ENCODE measurements around the gene FGF18.

Gene FGF18

DNA sequence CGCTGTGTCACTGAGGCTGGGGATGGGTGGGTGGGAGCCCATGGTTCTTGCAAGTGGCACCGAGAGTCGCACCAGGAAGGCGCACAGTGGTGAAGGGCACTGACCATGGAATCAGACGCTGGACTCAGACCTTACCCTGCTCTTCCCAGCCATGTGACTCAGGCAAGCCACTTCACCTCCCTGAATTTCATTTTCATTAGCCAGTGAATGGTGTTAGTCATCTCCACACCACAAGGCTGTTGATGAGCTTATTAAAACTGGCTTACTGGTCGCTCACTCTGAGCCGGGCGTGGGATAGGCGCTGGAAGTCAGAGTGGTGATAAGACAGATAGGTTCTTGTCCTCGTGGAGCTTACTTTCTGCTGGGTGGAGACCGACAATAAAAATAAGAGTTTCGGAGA lies 25.1 kb downstream of the FGF18 start:
- DNase-seq, result peak; percentile 58

GRCh38 chr5:171445644-171446516 lies 26.4 kb downstream of the FGF18 start:
- DNase-seq, result no peak

DNA sequence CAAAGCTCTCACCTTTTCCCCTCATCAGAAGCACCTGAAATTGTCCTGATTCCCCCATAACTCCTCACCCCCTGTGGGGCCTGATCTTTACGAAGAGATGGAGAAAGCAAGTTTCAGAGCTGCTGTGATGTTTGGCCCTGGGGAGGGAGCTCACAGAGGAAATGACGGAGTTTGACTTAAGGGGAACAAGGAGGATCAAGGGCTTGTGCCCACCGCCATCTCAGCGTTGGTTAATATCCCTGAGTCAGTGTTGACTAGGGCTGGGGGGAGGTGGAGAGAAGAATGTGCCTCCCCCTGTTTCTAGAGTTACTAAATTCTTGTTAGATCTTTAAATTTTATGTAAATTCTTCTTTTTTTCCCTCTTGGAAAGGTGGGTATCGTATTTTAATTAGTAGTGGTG lies 27.8 kb downstream of the FGF18 start:
- no peak for DNase-seq

DNA sequence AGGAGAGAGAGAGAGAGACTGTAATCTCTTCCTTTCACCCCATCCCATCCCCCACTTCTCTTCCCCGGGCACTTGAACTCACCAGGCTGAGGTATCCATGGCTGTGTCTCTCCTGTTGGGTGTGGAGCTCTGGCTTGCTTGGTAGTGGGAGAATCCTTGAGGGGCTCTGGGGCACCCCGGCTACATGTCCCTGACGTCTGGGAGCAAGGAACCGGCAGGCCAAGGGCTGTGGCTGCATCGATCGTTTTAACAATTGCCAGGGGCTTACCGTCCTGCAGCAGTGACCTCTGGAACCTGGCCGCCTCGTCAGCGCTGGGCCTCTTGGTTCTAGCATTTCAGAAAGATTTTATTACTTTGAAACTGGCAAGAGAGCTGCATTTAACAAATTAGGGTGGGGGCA lies 30.0 kb downstream of the FGF18 start:
- no peak for DNase-seq

- DNase-seq, result peak; percentile 51
Measured at GRCh38 chr5:171450423-171451331, 31.2 kb downstream of the FGF18 start.

DNA sequence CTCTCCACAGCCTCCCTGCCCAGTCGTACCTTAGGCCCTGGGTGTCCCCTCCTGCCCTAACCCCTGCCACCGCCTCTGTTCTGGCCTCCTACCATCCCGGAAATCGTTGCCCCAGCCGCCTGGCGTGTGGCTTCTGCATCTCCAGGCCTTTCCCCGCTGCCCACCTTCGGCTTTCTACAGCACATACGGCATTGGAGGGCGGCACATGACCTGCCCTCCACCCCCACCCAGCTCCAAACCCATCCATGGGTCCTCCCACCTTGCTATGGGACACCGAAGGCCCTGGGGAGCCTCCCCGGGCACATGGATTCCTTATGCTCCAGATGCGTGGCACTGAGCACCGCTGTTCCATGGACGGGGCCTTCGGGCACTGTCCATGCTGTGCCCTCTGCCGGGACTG lies 32.0 kb downstream of the FGF18 start:
- no peak for DNase-seq

DNA sequence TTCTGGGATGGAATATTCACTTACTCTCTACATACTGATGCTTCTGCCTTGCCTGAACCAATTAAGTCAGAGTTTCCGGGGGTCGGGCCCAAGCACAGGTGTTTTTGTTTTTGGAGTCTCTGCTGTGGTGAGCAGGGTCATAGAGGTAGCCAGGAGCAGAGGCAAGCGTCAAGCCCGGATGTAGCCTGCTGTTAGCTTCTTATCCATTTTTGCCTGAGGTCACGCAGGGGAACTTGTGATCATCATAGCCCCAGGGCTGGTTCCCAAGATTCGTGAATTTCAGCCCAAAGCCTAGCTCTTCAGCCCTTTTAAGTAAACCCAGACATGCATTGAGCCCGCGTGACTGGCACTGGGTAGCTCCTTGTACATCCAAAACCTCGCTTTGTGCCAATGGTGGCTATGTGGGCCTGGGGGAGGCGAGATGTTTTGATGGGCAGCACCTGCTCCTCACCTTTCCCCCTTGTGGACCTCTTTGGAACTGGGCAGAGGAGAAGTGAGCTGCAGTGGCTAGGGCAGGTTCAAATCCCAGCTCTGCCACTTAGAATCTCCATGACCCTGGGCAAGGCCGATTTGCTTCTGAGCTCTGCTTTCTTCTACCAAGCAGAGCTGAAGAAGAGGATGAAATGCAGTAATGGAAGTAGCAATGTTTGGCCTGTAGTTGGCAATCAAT lies 33.7 kb downstream of the FGF18 start:
- no peak for DNase-seq

GRCh38 chr5:171453988-171454387 lies 34.5 kb downstream of the FGF18 start:
- no peak for DNase-seq

DNA sequence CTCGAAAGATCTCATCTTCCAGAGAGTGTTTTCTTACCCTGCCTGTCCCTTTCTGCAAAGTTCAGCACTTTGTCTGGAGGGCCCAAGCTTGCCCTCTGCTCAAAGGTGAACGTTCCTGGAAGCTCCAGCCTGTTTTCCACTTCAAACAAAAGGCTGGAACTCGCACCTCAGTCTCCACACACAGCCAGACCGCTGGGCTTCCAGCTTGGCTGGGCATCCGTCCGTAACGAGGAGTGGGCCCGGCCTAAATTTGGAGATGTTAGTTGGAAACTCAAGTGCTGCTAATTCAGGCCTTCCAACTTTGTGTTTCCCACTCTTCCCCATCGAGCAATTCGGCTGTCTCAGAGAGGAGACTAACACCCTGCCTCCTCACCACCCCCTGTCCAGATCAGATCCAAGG lies 35.1 kb downstream of the FGF18 start:
- no peak for DNase-seq

DNA sequence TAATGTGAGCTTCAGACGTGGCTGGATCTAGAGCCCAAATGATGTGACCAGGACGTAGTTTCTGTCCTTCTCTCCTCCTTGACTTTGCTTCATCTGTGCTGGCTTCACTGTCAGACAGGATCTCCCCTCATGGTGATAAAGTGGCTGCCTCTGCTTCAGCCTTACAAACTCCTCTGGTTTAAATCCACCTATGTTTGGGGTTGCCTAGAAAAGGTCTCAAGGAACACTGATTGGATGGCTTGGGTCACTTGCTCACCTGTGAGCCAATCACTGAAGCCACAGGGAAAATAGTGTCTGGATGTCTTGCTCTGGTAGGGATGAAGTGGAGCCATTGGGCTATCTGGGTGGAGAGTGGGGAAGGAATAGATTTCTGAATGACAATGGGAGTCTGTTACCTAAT lies 36.1 kb downstream of the FGF18 start:
- DNase-seq, result no peak

GRCh38 chr5:171457208-171457981 lies 37.9 kb downstream of the FGF18 start:
- no peak for DNase-seq

DNA sequence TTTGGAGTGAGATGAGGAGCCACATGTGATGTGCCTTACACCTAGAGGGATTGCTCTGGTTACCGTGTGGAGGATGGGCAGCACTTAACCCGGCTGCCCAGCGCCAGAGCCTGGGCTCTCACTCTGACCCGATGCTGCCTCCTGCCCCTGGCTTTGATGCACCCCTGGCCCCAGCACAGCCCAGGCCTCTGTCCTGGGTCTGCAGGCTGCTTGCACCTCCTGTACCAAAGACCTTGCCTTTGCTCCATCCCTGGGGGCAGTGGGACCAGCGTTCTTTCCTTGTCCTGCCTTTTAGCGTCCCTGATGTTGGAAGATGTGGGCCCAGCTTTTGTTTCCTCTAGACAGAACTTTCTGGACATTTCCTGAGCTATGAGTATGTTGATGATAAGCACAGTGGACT lies 40.4 kb downstream of the FGF18 start:
- no peak for DNase-seq

DNA sequence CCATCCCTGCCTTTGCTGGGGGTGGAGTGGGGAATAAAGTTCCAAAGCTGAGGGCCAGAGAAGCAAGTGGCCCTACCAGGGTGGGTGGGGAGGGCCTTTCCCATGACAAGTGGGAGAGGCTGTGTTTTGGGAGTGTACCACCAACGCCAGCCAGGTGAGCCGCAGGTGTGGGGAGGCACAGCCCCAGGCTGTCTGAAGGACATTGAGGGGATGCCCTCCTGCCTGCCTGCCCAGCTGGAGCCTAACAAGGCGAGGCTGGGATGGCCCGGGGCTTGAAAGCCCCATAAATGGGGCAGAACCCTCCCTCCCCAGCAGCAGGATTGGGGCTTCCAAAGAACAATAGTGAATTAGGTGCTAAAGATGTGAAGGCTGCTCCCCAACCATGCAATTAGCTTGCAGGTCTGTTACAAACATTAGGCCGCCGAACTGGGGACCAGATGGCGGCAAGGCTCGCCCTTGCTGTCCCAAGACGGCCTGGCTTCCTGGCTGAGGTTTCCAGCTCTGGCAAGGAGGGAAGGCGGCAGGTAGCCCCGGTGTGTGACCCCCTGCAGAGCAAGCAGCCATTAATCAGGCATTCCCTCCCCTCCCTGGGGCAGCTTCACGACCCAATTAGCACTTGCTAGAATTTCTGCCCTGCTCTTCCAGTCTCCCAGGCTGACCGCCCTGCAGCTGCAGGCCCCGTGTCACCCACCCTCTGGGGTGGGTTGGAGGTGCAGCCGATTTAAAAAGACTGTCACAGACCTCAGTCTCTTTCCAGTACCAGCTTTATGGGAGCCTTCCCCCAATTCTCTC lies 42.9 kb downstream of the FGF18 start:
- no peak for DNase-seq

- no peak for DNase-seq
Measured at GRCh38 chr5:171462928-171463861, 43.7 kb downstream of the FGF18 start.

GRCh38 chr5:171463862-171464229 lies 44.4 kb downstream of the FGF18 start:
- DNase-seq, result no peak

- no peak for DNase-seq
Measured at GRCh38 chr5:171464829-171465228, 45.4 kb downstream of the FGF18 start.

GRCh38 chr5:171467107-171467506 lies 47.7 kb downstream of the FGF18 start:
- no peak for DNase-seq

- DNase-seq, result no peak
Measured at GRCh38 chr5:171469326-171469725, 49.9 kb downstream of the FGF18 start.

- DNase-seq, result no peak
Measured at GRCh38 chr5:171470420-171470819, 51.0 kb downstream of the FGF18 start.

- no peak for DNase-seq
Measured at GRCh38 chr5:171474230-171474813, 54.9 kb downstream of the FGF18 start.
